Ishikawa (cell line): Measurements from ENCODE around the gene LRRC8D.

ENCODE experiments used
- CEBPB ChIP-seq: IDR thresholded peaks from 2 replicates; pipeline ENCODE4 v1.6.1; 2012
- EP300 ChIP-seq: IDR thresholded peaks from 2 replicates; pipeline ENCODE4 v1.6.1; 2012; ENCODE audit warnings: borderline replicate concordance
- FOXM1 ChIP-seq: IDR thresholded peaks from 2 replicates; pipeline ENCODE4 v1.6.1; 2012; ENCODE audit warnings: low read depth, borderline replicate concordance
- RAD21 ChIP-seq: IDR thresholded peaks from 2 replicates; pipeline ENCODE4 v1.6.1; 2012; ENCODE audit warnings: low read depth
- TAF1 ChIP-seq: IDR thresholded peaks from 2 replicates; pipeline ENCODE4 v1.6.1; 2012; ENCODE audit warnings: low read depth, mild to moderate bottlenecking
- TCF12 ChIP-seq: IDR thresholded peaks from 2 replicates; pipeline ENCODE4 v1.6.1; 2012; ENCODE audit warnings: low read depth
- YY1 ChIP-seq: IDR thresholded peaks from 2 replicates; pipeline ENCODE4 v1.6.1; 2012; ENCODE audit warnings: low read depth
- ZBTB7A ChIP-seq: IDR thresholded peaks from 2 replicates; pipeline ENCODE4 v1.6.1; 2012; ENCODE audit warnings: low read depth
- TF ChIP-seq, protein P1 (sequence below): IDR thresholded peaks from 2 replicates; pipeline ENCODE4 v1.6.1; 2012; ENCODE audit warnings: low read depth, mild to moderate bottlenecking
- TF ChIP-seq, protein P2 (sequence below): IDR thresholded peaks from 2 replicates; pipeline ENCODE4 v1.6.1; 2012

DNA sequence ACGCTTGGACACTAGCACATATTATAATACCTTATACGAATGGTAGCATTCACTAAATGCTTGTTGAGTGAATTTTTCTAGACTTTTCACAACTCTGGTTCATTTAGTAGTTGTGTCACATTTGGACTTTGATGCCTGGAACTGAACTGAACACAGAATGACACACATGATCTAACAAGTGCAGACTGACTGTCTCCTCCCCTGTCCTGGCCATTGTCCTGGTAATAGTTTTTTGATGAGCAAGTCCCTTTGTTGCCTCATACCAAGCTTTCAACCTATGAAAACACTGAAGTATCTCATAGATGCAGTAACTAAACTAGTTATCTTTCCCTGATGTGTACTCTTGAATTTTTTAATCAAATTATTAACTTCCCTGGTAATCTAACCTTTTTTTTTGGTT lies 66.4 kb downstream of the LRRC8D start:
- TF ChIP-seq TCF12 (no peak), TAF1 (no peak), CEBPB (no peak), ZBTB7A (no peak), FOXM1 (no peak), RAD21 (no peak), YY1 (no peak), EP300 (no peak)
- TF ChIP-seq, protein P1, sequence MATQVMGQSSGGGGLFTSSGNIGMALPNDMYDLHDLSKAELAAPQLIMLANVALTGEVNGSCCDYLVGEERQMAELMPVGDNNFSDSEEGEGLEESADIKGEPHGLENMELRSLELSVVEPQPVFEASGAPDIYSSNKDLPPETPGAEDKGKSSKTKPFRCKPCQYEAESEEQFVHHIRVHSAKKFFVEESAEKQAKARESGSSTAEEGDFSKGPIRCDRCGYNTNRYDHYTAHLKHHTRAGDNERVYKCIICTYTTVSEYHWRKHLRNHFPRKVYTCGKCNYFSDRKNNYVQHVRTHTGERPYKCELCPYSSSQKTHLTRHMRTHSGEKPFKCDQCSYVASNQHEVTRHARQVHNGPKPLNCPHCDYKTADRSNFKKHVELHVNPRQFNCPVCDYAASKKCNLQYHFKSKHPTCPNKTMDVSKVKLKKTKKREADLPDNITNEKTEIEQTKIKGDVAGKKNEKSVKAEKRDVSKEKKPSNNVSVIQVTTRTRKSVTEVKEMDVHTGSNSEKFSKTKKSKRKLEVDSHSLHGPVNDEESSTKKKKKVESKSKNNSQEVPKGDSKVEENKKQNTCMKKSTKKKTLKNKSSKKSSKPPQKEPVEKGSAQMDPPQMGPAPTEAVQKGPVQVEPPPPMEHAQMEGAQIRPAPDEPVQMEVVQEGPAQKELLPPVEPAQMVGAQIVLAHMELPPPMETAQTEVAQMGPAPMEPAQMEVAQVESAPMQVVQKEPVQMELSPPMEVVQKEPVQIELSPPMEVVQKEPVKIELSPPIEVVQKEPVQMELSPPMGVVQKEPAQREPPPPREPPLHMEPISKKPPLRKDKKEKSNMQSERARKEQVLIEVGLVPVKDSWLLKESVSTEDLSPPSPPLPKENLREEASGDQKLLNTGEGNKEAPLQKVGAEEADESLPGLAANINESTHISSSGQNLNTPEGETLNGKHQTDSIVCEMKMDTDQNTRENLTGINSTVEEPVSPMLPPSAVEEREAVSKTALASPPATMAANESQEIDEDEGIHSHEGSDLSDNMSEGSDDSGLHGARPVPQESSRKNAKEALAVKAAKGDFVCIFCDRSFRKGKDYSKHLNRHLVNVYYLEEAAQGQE: no peak
- TF ChIP-seq, protein P2, sequence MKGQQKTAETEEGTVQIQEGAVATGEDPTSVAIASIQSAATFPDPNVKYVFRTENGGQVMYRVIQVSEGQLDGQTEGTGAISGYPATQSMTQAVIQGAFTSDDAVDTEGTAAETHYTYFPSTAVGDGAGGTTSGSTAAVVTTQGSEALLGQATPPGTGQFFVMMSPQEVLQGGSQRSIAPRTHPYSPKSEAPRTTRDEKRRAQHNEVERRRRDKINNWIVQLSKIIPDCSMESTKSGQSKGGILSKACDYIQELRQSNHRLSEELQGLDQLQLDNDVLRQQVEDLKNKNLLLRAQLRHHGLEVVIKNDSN: no peak
